Activated CD4-positive, alpha-beta memory T cell treated with anti-CD3 and anti-CD28 coated beads for 36 hours (primary cell): ENCODE data around the gene ROM1. TPM values are rescaled to one million over a fixed set of nuclear protein-coding genes. Genes with fewer than 3 reads are reported as not detected.
A peak's percentile ranks its signal among the peaks of the same experiment; 100 is the strongest.
"Not testable (repeated sequence)": the region's sequence is repeated elsewhere in the genome, so short reads cannot be mapped to it uniquely, and the experiment has no call there.

ENCODE experiments used
- CTCF ChIA-PET: fragments of 350-600 bp; sonication (Branson Sonifier 250); formaldehyde crosslinking; loops from one replicate; lab custom pipeline; 2021; ENCODE audit warnings: antibody characterized with exemption, inconsistent platforms; lab: Charles Lee
- POLR2A ChIA-PET: fragments of 350-600 bp; sonication (Branson Sonifier 250); formaldehyde crosslinking; loops from one replicate; lab custom pipeline; 2021; ENCODE audit warnings: antibody characterized with exemption; lab: Charles Lee
- DNase-seq: peaks from one replicate; pipeline ENCODE4 v3.0.0-alpha.2; 2020
- H3K27ac Mint-ChIP-seq: one replicate; pipeline ENCODE4 v1.8.0; 2021; ENCODE audit warnings: mixed read lengths
- H3K27me3 Mint-ChIP-seq: one replicate; pipeline ENCODE4 v1.8.0; 2021; ENCODE audit warnings: mixed read lengths
- H3K36me3 Mint-ChIP-seq: one replicate; pipeline ENCODE4 v1.8.0; 2021; ENCODE audit warnings: mixed read lengths
- H3K4me1 Mint-ChIP-seq: one replicate; pipeline ENCODE4 v1.8.0; 2021; ENCODE audit warnings: low read depth, mixed read lengths
- H3K4me3 Mint-ChIP-seq: one replicate; pipeline ENCODE4 v1.8.0; 2021; ENCODE audit warnings: mild to moderate bottlenecking, mixed read lengths
- H3K9me3 Mint-ChIP-seq: one replicate; pipeline ENCODE4 v1.8.0; 2021; ENCODE audit warnings: mixed read lengths
- intact Hi-C: fragments of 100-400 bp; cut with micrococcal nuclease; formaldehyde crosslinking; loops from one replicate; pipeline ENCODE4 v1.15.1; 2023
- total RNA-seq, 2 experiments: library from RNA; stranded (reverse); gene quantifications; one replicate each; pipeline ENCODE4 v1.2.3, GENCODE V29; 2021

Gene ROM1, protein sequence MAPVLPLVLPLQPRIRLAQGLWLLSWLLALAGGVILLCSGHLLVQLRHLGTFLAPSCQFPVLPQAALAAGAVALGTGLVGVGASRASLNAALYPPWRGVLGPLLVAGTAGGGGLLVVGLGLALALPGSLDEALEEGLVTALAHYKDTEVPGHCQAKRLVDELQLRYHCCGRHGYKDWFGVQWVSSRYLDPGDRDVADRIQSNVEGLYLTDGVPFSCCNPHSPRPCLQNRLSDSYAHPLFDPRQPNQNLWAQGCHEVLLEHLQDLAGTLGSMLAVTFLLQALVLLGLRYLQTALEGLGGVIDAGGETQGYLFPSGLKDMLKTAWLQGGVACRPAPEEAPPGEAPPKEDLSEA
- total RNA-seq = 1 to 10 TPM; 1.1 to 1.5 TPM

DNA sequence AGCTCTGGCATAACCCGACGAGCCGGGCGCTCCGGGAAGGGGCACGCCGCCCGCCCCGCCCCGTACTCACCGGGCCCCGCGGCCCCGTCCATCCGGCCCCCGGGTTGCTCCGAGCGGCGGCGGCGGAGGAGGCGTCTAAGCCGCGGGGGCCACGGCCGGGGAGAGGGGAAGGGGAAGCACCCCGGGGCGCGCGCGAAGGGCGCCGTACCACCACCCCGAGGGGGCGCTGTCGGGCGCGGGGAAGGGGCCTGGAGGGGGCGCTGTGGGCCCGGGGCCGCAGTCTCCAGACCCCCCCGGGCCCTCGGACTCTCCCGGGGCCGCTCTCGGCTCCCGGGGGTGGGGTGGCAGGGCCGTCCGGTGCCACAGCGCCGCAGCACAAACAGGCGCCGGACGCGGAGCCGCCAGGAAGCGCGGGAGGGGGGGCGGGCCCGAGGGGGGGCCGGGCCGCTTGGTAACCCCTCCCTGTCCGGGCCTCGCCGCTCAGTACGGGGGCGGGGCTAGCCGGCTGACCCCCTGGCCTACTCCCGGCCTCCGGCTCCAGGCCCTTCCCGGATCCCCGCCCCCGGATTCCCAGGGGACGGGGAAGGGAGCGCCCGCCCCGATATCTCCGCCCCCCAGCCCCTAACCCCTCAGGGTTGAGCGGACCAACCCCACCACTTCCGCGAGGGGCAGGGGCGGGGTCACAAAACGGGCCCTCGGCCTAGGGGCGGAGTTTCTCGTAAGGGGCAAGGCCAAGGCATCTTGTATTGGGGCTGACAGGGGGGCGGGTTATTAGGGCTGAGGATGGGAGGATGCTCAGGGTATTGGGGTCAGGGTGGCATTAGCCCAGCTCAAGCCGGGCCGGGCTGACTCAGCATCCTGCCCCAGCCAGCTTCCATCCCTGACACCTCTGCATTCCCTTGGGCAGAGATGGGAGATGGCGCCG, at the start of gene ROM1, which contains the start of gene EML3:
Gene ROM1 (plus strand): TSS at position 892 of the 925 bp plus-strand sequence. CDS start 25 bp downstream, at position 917.
Gene EML3 (minus strand): TSS at position 410 of the 925 bp plus-strand sequence. CDS start 318 bp downstream, at position 92.
- CTCF ChIA-PET = interaction anchor here (0.6 to 2.4 kb wide), 22 partner anchors 9 to 193 kb away, joined by 3 to 31 read pairs (median 4); partner anchors contain the start of genes B3GAT3, C11orf98, CSKMT and EEF1G
- Mint-ChIP-seq H3K27ac (peak within 1 kb of the TSS; percentile 95), H3K36me3 (peaks cover 30% of the 10 kb centered on the region), H3K9me3 (no peaks in the 10 kb centered on the region), H3K4me1 (peaks cover 45% of the 10 kb centered on the region), H3K27me3 (no peaks in the 10 kb centered on the region), H3K4me3 (peak within 1 kb of the TSS; percentile 90)
- DNase-seq = peak; percentile 90
- intact Hi-C loops = loop anchor here (1.0 to 5.0 kb wide), 7 partner anchors 10 to 244 kb away; partner anchors contain the start of genes C11orf98, CSKMT and GANAB
- POLR2A ChIA-PET = interaction anchor here (0.6 to 4.3 kb wide), 11 partner anchors 9 to 162 kb away, joined by 3 to 38 read pairs (median 6); partner anchors contain the start of genes B3GAT3, C11orf98, CSKMT and GANAB

DNA sequence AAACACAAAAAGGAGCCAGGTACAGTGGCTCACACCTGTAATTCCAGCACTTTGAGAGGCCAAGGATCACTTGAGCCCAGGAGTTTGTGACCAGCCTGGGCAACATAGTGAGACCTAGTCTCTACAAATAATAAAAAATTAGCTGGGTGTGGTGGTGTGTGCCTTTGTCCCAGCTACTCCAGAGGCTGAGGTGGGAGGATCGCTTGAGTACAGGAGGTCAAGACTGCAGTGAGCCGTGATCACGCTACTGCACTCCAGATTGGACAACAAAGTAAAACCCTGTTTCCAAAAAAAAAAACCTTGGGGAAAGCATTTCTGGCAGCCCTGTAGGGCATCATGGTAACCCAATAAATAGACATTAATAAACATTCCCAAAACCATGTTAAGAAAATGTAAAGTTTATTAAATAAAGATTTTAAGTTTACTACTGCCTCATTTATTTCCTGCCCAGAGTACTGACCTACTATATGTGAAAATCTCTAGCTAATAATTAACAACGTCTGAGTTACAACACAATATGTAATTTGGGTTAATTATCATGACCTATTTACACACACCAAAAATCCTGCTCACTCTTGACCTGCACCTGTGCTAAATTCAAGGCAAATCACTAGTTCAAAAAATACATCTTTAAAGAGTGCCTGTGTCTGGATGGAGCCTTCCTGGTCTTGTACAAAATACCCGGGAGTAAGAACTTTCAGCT, 47.8 kb upstream of the ROM1 start:
- no peak for DNase-seq
- Mint-ChIP-seq H3K36me3 (peaks cover 63% of the 10 kb centered on the region), H3K27me3 (no peaks in the 10 kb centered on the region), H3K27ac (peak overlapping the region; percentile 59), H3K4me3 (no peak overlapping the region), H3K4me1 (peaks cover 60% of the 10 kb centered on the region), H3K9me3 (no peaks in the 10 kb centered on the region)
- intact Hi-C loops = no loop called here
- CTCF ChIA-PET = interaction anchor here (1.7 to 3.2 kb wide), 3 partner anchors 22 to 141 kb away, joined by 5 to 19 read pairs (median 11); partner anchors contain the start of gene TUT1
- POLR2A ChIA-PET = interaction anchor here (1.5 to 1.9 kb wide), 3 partner anchors 8 to 106 kb away, joined by 3 to 10 read pairs (median 6); partner anchors contain the start of genes LBHD1, TUT1 and UQCC3

DNA sequence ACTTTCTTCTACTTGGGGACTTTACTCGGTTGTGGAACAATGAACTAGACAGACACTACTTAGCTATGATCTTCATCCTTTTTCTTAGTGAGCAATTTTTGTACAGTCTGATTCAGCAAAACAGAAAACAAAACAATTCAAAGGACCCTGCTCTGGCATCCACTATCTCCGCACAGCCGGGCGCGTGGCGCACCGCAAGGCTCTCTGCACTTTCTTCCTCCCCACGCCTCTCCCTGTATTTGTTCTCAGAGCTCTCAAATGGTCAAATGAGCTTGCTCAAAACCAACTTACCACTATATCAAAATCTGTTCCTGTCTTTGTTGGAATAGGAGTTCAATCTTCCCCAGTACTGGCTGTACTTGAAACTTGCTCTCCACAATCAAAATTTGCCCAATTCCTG, 46.8 kb upstream of the ROM1 start:
- no peak overlapping the region for H3K4me3 Mint-ChIP-seq
- no peaks in the 10 kb centered on the region for H3K27me3 Mint-ChIP-seq
- H3K36me3 Mint-ChIP-seq = peaks cover 61% of the 10 kb centered on the region
- POLR2A ChIA-PET = interaction anchor here (1.0 to 1.9 kb wide), 4 partner anchors 9 to 105 kb away, joined by 3 to 10 read pairs (median 4); partner anchors contain the start of genes LBHD1, TUT1 and UQCC3
- H3K9me3 Mint-ChIP-seq = no peaks in the 10 kb centered on the region
- H3K27ac Mint-ChIP-seq = peak overlapping the region; percentile 59
- H3K4me1 Mint-ChIP-seq = peaks cover 59% of the 10 kb centered on the region
- intact Hi-C loops = no loop called here
- CTCF ChIA-PET = interaction anchor here (0.9 to 3.2 kb wide), 6 partner anchors 8 to 220 kb away, joined by 3 to 19 read pairs (median 5); no protein-coding TSS in a partner anchor
- DNase-seq = no peak

DNA sequence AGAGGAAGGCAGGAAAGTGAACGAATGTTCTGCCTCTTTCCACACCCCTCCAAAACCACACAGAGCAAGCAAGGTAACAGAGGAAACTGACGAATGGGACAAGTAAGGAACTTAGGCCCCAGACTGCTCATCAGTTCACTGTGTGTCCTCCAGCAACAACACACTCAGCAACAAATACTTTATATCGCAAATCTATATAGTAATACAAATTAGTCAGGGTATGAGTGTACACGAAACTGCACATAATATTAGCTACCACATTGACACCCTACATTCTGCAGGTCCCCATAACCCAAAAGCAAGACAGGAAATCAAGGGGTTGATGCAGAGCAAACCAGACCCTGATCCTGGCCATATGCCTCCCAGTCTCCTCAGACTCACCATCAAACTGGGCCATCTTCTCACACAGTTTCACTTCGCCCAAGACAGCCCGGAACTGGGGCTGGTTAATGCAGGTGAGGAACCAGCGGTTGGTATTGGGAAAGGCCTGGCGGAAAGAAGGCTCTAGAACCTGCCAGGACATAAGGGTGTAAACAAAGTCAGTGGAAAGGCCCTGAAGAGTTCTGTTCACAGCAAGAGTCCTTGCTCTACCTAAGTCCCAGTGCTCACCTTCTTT, 45.9 kb upstream of the ROM1 start:
- Mint-ChIP-seq H3K4me3 (no peak overlapping the region), H3K4me1 (peaks cover 62% of the 10 kb centered on the region), H3K9me3 (no peaks in the 10 kb centered on the region), H3K27ac (peak overlapping the region; percentile 85), H3K36me3 (peaks cover 63% of the 10 kb centered on the region), H3K27me3 (no peaks in the 10 kb centered on the region)
- CTCF ChIA-PET = interaction anchor here (0.6 to 3.2 kb wide), 7 partner anchors 9 to 558 kb away, joined by 3 to 19 read pairs (median 3); no protein-coding TSS in a partner anchor
- intact Hi-C loops = no loop called here
- POLR2A ChIA-PET = interaction anchor here (0.6 to 1.9 kb wide), 2 partner anchors 10 to 59 kb away, joined by 4 to 10 read pairs; no protein-coding TSS in a partner anchor
- DNase-seq = no peak

DNA sequence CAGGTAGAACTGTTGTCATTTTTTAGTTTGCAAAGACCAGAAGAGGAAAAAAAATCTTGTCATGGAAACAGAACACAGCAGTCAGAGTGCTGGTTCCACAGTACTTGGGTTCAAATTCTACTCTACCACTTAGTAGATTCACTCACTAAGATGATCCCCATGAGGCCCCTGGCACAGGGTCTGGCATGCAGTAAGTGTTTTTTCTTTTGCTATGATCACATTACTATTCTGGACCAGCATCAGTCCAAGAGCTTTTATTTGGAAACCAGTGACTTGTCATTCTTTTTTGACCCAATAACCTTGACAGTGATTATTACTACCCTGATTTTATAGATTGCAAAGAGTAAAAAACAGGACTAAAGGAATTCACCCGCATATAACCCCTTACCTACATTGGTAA, 43.4 kb upstream of the ROM1 start:
- no peak for DNase-seq
- Mint-ChIP-seq H3K4me3 (no peak overlapping the region), H3K4me1 (peaks cover 67% of the 10 kb centered on the region), H3K9me3 (no peaks in the 10 kb centered on the region), H3K36me3 (peaks cover 76% of the 10 kb centered on the region), H3K27me3 (no peaks in the 10 kb centered on the region), H3K27ac (peak overlapping the region; percentile 31)
- POLR2A ChIA-PET = interaction anchor here (0.6 to 1.6 kb wide), 2 partner anchors 24 to 288 kb away, joined by 3 to 7 read pairs; no protein-coding TSS in a partner anchor
- CTCF ChIA-PET = interaction anchor here (0.9 to 2.1 kb wide), 4 partner anchors 9 to 175 kb away, joined by 3 to 14 read pairs (median 6); no protein-coding TSS in a partner anchor
- intact Hi-C loops = no loop called here

DNA sequence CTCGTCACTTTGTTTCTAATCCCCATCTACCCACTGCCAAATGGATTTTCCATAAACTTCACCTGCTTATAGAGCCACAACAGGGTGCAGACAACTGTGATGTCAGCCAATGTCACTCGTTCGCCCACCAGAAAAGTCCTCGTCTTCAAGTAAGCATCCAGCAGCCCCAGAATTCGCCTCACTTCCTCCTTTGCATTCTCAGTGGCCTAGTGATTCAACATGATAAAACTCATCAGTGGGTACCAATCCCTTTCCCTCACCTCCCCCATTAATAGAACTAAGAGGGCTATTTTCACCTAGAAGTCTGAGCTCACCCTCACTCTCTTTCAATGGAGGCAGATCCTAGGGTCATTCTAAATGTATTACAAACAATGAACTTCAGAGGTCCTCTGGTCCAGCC, 42.2 kb upstream of the ROM1 start:
- H3K27ac Mint-ChIP-seq = peak overlapping the region; percentile 96
- intact Hi-C loops, H3K27me3 Mint-ChIP-seq, DNase-seq, H3K9me3 Mint-ChIP-seq: not testable (repeated sequence)
- peaks cover 73% of the 10 kb centered on the region for H3K4me1 Mint-ChIP-seq
- POLR2A ChIA-PET = interaction anchor here (1.2 to 1.6 kb wide), 2 partner anchors 10 to 26 kb away, joined by 3 to 7 read pairs; no protein-coding TSS in a partner anchor
- peaks cover 68% of the 10 kb centered on the region for H3K36me3 Mint-ChIP-seq
- CTCF ChIA-PET = interaction anchor here (1.4 to 2.1 kb wide), 4 partner anchors 10 to 176 kb away, joined by 6 to 14 read pairs (median 6); no protein-coding TSS in a partner anchor
- H3K4me3 Mint-ChIP-seq = peak overlapping the region; percentile 93

DNA sequence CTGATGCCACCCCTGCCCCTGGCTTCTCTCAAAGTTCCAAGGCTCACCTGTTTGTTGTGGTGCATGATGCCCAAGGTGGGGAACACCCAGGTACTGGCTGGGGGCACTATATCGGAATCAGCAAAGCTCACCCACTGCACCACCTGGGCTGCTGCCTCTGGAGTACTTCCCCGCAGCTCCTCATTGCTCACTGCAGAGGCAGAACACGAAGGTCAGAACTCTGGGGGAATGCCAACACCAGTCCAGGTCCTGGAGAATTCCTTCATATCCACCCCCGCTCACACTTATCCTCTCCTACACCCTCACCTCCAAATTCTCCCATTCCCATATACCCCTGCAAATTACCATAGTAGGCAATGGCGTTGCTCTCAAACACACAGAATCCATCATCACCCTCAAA, 41.6 kb upstream of the ROM1 start:
- POLR2A ChIA-PET = interaction anchor here (1.2 kb wide), 1 partner anchor 11 kb away, joined by 3 read pairs; no protein-coding TSS in a partner anchor
- H3K4me1 Mint-ChIP-seq = peaks cover 67% of the 10 kb centered on the region

DNA sequence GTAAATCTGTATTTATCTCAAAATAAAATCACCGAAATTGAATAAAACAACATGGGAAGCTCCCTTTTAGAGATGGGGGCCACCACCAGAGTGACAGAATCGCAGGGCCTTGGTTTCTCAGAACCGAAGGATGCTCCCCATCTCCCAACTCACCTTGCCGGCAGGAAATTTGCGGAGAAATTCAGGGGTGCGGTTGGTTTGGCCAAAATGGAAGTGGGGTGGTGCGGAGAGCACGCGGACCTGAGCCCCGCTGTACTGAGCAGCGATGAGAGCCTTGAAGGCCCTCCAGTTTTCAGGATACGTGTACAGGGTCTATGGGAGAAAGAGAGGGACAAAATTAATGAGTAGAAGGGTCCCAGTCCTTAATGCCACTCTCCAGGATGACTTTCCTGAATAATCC, 40.6 kb upstream of the ROM1 start:
- Mint-ChIP-seq H3K9me3 (no peaks in the 10 kb centered on the region), H3K27ac (peak overlapping the region; percentile 96), H3K4me3 (peak overlapping the region; percentile 93), H3K4me1 (peaks cover 58% of the 10 kb centered on the region), H3K36me3 (peaks cover 54% of the 10 kb centered on the region), H3K27me3 (no peaks in the 10 kb centered on the region)
- intact Hi-C loops = loop anchor here (2.0 kb wide), 1 partner anchor 16 kb away; no protein-coding TSS in a partner anchor
- ChIA-PET CTCF (interaction anchor here (0.9 to 4.4 kb wide), 7 partner anchors 12 to 178 kb away, joined by 3 to 30 read pairs (median 5); partner anchors contain the start of gene TUT1), POLR2A (interaction anchor here (0.6 to 1.1 kb wide), 4 partner anchors 12 to 77 kb away, joined by 3 to 4 read pairs (median 3); no protein-coding TSS in a partner anchor)
- DNase-seq = no peak

More for the DNA sequence above, 41.6 kb upstream of the ROM1 start:
- DNase-seq, H3K27me3 Mint-ChIP-seq, H3K9me3 Mint-ChIP-seq, intact Hi-C loops: not testable (repeated sequence)
- H3K27ac Mint-ChIP-seq = peak overlapping the region; percentile 96
- H3K4me3 Mint-ChIP-seq = peak overlapping the region; percentile 93
- CTCF ChIA-PET = interaction anchor here (1.7 to 4.4 kb wide), 4 partner anchors 11 to 177 kb away, joined by 5 to 30 read pairs (median 6); no protein-coding TSS in a partner anchor
- H3K36me3 Mint-ChIP-seq = peaks cover 62% of the 10 kb centered on the region

DNA sequence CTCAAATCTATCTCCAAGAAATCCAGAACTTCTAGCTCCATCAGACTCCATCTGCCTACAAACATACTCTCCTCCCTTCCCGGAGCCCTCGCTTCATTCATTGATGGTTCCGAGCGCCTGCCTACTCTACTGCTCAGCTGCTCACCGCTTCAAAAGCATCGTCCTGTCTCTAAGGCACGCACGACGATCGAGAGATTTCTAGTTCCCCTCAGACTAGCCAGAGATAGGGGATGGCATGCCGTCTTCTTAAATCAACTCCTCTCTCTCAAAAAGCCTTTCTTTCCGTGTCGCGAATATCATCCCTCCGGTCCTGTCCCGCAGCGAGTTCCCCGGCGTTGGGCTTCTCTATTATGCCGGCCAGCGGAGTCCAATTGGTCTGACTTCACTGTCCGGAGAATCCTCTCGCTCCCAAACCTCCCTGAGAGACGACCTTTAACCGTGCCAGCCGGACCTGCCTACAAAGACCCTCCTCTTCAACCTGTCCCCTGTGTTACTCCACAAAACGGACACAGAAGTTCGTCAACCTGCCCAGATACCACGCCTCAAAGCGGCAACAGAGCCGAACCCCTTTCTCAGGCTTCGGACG, 40.0 kb upstream of the ROM1 start:
- peak overlapping the region; percentile 96 for H3K27ac Mint-ChIP-seq
- CTCF ChIA-PET = interaction anchor here (0.6 to 4.4 kb wide), 16 partner anchors 13 to 235 kb away, joined by 3 to 30 read pairs (median 4); partner anchors contain the start of genes ASRGL1, B3GAT3 and TUT1
- intact Hi-C loops = loop anchor here (1.0 to 2.0 kb wide), 2 partner anchors 13 to 16 kb away; no protein-coding TSS in a partner anchor
- POLR2A ChIA-PET = interaction anchor here (1.0 to 3.3 kb wide), 16 partner anchors 13 to 268 kb away, joined by 3 to 33 read pairs (median 6); partner anchors contain the start of genes B3GAT3, C11orf98, CSKMT and HNRNPUL2
- H3K4me1 Mint-ChIP-seq = peaks cover 56% of the 10 kb centered on the region
- peak; percentile 40 for DNase-seq
- peaks cover 53% of the 10 kb centered on the region for H3K36me3 Mint-ChIP-seq
- no peaks in the 10 kb centered on the region for H3K9me3 Mint-ChIP-seq
- H3K4me3 Mint-ChIP-seq = peak overlapping the region; percentile 93
- H3K27me3 Mint-ChIP-seq = no peaks in the 10 kb centered on the region
